Liver (tissue), 9 donors: ENCODE data around the gene BCHE. TPM values are rescaled to one million over a fixed set of nuclear protein-coding genes. Genes with fewer than 3 reads are reported as not detected.

Source experiments
- DNase-seq: peaks from one replicate; pipeline ENCODE4 v3.0.0-alpha.2; 2017; ENCODE audit warnings: low spot score
- H3K27ac ChIP-seq, 2 donors: one replicate each; pipeline ENCODE4 v1.7.0; 2013; ENCODE audit warnings: inconsistent platforms in 2 of 2, low read length in 2 of 2, control low read depth in 1 of 2, low read depth in 1 of 2, mild to moderate bottlenecking in 1 of 2
- H3K27me3 ChIP-seq, 4 donors: one replicate each; pipeline versions ENCODE4 v1.6.1 to v1.7.0; 2013; ENCODE audit warnings: low read length in 3 of 4, inconsistent platforms in 1 of 4, mild to moderate bottlenecking in 1 of 4, moderate library complexity in 1 of 4; ENCODE audit not compliant: control insufficient read depth in 4 of 4, insufficient read depth in 4 of 4
- H3K36me3 ChIP-seq, 4 donors: one replicate each; pipeline versions ENCODE4 v1.6.1 to v1.7.0; 2013; ENCODE audit warnings: low read length in 3 of 4, mild to moderate bottlenecking in 3 of 4, low read depth in 1 of 4, moderate library complexity in 1 of 4; ENCODE audit not compliant: control insufficient read depth in 4 of 4, insufficient read depth in 3 of 4
- H3K4me1 ChIP-seq, 4 donors: one replicate each; pipeline versions ENCODE4 v1.6.1 to v1.7.0; 2013; ENCODE audit warnings: low read length in 3 of 4, mild to moderate bottlenecking in 3 of 4, moderate library complexity in 1 of 4; ENCODE audit not compliant: control insufficient read depth in 4 of 4, insufficient read depth in 4 of 4
- H3K4me3 ChIP-seq, 3 donors: one replicate each; pipeline versions ENCODE4 v1.6.1 to v1.7.0; 2013; ENCODE audit warnings: low read length in 3 of 3, control low read depth in 1 of 3, low read depth in 1 of 3, mild to moderate bottlenecking in 1 of 3
- H3K9ac ChIP-seq, 2 donors: one replicate each; pipeline ENCODE4 v1.7.0; 2013; ENCODE audit warnings: low read length in 2 of 2, mild to moderate bottlenecking in 2 of 2, moderate library complexity in 2 of 2, control low read depth in 1 of 2, low read depth in 1 of 2
- H3K9me3 ChIP-seq, 4 donors: one replicate each; pipeline versions ENCODE4 v1.6.1 to v1.7.0; 2013; ENCODE audit warnings: low read length in 3 of 4; ENCODE audit not compliant: control insufficient read depth in 4 of 4
- ATF3 ChIP-seq: IDR thresholded peaks from 2 replicates; pipeline ENCODE4 v1.6.1; 2016; ENCODE audit warnings: antibody characterized with exemption
- EGR1 ChIP-seq, 2 donors: IDR thresholded peaks; 2 replicates each; pipeline ENCODE4 v1.6.1; 2016 to 2018; ENCODE audit warnings: antibody characterized with exemption in 2 of 2, low read depth in 2 of 2
- FOXA1 ChIP-seq: IDR thresholded peaks from 2 replicates; pipeline ENCODE4 v1.6.1; 2016; ENCODE audit warnings: antibody characterized with exemption
- FOXA2 ChIP-seq: IDR thresholded peaks from 2 replicates; pipeline ENCODE4 v1.6.1; 2016; ENCODE audit warnings: antibody characterized with exemption
- HNF4A ChIP-seq, 2 donors: conservative IDR thresholded peaks; 2 replicates each; pipeline ENCODE4 v1.6.1; 2016; ENCODE audit warnings: antibody characterized with exemption in 2 of 2, mild to moderate bottlenecking in 2 of 2
- HNF4G ChIP-seq: IDR thresholded peaks from 2 replicates; pipeline ENCODE4 v1.6.1; 2016; ENCODE audit warnings: antibody characterized with exemption
- JUND ChIP-seq, 2 donors: IDR thresholded peaks; 2 replicates each; pipeline ENCODE4 v1.6.1; 2016; ENCODE audit warnings: antibody characterized with exemption in 2 of 2
- NR2F2 ChIP-seq: IDR thresholded peaks from 2 replicates; pipeline ENCODE4 v1.6.1; 2016; ENCODE audit warnings: antibody characterized with exemption
- RAD21 ChIP-seq, 2 donors: IDR thresholded peaks; 2 replicates each; pipeline ENCODE4 v1.6.1; 2016; ENCODE audit warnings: antibody characterized with exemption in 2 of 2, mild to moderate bottlenecking in 2 of 2
- RXRA ChIP-seq, 2 donors: IDR thresholded peaks; 2 replicates each; pipeline ENCODE4 v1.6.1; 2017 to 2018; ENCODE audit warnings: antibody characterized with exemption in 2 of 2, mild to moderate bottlenecking in 1 of 2
- SP1 ChIP-seq: IDR thresholded peaks from 2 replicates; pipeline ENCODE4 v1.6.1; 2018; ENCODE audit warnings: antibody characterized with exemption, mild to moderate bottlenecking
- TAF1 ChIP-seq: conservative IDR thresholded peaks from 2 replicates; pipeline ENCODE4 v1.6.1; 2016; ENCODE audit warnings: antibody characterized with exemption, mild to moderate bottlenecking
- YY1 ChIP-seq: IDR thresholded peaks from 2 replicates; pipeline ENCODE4 v1.6.1; 2016; ENCODE audit warnings: antibody characterized with exemption, mild to moderate bottlenecking
- ZBTB33 ChIP-seq: IDR thresholded peaks from 2 replicates; pipeline ENCODE4 v1.6.1; 2016; ENCODE audit warnings: antibody characterized with exemption
- WGBS: extraction: QIAGEN DNeasy Blood & Tissue Kit; methylation state at CpG from one replicate; pipeline ENCODE4 v1.1.7; 2013; 5-methylcytosine and 5-hydroxymethylcytosine counted together
- polyA plus RNA-seq, 2 donors: library from polyadenylated mRNA; stranded (reverse) in 1 of 2; unstranded in 1 of 2; fragments of 200-250 nt in 1 of 2; fragments of >200 nt in 1 of 2; fragmentation: Nextera tagmentation in 1 of 2; extraction: Ambion mirVana in 1 of 2; gene quantifications; one replicate each; pipeline versions ENCODE4 v1.2.1 to v1.2.3, GENCODE V29; 2013 to 2015
- total RNA-seq, 2 donors: library from RNA; depleted of rRNA; stranded (reverse); fragments of >200 nt; gene quantifications; one replicate each; pipeline ENCODE4 v1.2.3, GENCODE V29; 2014
- TF ChIP-seq, protein P1 (sequence below): IDR thresholded peaks from 2 replicates; pipeline ENCODE4 v1.6.1; 2016; ENCODE audit warnings: antibody characterized with exemption
- TF ChIP-seq, protein P2 (sequence below): fragments of 150-350 bp; IDR thresholded peaks from 2 replicates; pipeline ENCODE4 v1.5.1; 2017; ENCODE audit warnings: improper control_type of control experiment, low read depth, low read length; ENCODE audit not compliant: missing input control
- TF ChIP-seq, protein P3 (sequence below): IDR thresholded peaks from 2 replicates; pipeline ENCODE4 v1.6.1; 2016; ENCODE audit warnings: antibody characterized with exemption, mild to moderate bottlenecking
- donor health status: healthy.
- donor health status: healthy.
- donor health status: healthy.
- donor health status: healthy.
- donor health status: healthy.

BCHE gene
- total and polyA plus RNA-seq, 4 donors = 18.4 to 46.8 (median 35.6) TPM

GRCh38 chr3:165759041-165759440 is 78.2 kb downstream of the BCHE start (continued):
- TF ChIP-seq ZBTB33 (no peak), HNF4A (conservative IDR thresholded peaks at IDR 0.05) (no peak), FOXA1 (no peak), YY1 (no peak), JUND (IDR thresholded peaks at IDR 0.05) (no peak), ATF3 (no peak), HNF4G (no peak)
- TF ChIP-seq, protein P1, sequence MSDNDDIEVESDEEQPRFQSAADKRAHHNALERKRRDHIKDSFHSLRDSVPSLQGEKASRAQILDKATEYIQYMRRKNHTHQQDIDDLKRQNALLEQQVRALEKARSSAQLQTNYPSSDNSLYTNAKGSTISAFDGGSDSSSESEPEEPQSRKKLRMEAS = no peak

GRCh38 chr3:165755571-165755970 is 81.7 kb downstream of the BCHE start:
- TF ChIP-seq, protein P1 = no peak
- TF ChIP-seq HNF4G = no peak
- no peak for TF ChIP-seq RAD21 (IDR thresholded peaks at IDR 0.05)
- TF ChIP-seq, protein P2, sequence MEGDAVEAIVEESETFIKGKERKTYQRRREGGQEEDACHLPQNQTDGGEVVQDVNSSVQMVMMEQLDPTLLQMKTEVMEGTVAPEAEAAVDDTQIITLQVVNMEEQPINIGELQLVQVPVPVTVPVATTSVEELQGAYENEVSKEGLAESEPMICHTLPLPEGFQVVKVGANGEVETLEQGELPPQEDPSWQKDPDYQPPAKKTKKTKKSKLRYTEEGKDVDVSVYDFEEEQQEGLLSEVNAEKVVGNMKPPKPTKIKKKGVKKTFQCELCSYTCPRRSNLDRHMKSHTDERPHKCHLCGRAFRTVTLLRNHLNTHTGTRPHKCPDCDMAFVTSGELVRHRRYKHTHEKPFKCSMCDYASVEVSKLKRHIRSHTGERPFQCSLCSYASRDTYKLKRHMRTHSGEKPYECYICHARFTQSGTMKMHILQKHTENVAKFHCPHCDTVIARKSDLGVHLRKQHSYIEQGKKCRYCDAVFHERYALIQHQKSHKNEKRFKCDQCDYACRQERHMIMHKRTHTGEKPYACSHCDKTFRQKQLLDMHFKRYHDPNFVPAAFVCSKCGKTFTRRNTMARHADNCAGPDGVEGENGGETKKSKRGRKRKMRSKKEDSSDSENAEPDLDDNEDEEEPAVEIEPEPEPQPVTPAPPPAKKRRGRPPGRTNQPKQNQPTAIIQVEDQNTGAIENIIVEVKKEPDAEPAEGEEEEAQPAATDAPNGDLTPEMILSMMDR = no peak
- no peak for TF ChIP-seq RXRA (IDR thresholded peaks at IDR 0.05)
- TF ChIP-seq, protein P3, sequence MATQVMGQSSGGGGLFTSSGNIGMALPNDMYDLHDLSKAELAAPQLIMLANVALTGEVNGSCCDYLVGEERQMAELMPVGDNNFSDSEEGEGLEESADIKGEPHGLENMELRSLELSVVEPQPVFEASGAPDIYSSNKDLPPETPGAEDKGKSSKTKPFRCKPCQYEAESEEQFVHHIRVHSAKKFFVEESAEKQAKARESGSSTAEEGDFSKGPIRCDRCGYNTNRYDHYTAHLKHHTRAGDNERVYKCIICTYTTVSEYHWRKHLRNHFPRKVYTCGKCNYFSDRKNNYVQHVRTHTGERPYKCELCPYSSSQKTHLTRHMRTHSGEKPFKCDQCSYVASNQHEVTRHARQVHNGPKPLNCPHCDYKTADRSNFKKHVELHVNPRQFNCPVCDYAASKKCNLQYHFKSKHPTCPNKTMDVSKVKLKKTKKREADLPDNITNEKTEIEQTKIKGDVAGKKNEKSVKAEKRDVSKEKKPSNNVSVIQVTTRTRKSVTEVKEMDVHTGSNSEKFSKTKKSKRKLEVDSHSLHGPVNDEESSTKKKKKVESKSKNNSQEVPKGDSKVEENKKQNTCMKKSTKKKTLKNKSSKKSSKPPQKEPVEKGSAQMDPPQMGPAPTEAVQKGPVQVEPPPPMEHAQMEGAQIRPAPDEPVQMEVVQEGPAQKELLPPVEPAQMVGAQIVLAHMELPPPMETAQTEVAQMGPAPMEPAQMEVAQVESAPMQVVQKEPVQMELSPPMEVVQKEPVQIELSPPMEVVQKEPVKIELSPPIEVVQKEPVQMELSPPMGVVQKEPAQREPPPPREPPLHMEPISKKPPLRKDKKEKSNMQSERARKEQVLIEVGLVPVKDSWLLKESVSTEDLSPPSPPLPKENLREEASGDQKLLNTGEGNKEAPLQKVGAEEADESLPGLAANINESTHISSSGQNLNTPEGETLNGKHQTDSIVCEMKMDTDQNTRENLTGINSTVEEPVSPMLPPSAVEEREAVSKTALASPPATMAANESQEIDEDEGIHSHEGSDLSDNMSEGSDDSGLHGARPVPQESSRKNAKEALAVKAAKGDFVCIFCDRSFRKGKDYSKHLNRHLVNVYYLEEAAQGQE = no peak
- TF ChIP-seq NR2F2 = no peak
- TF ChIP-seq TAF1 = no peak
- TF ChIP-seq ZBTB33 = no peak
- no peak for TF ChIP-seq FOXA2
- TF ChIP-seq SP1 = no peak
- TF ChIP-seq HNF4A (conservative IDR thresholded peaks at IDR 0.05) = no peak
- no peak for TF ChIP-seq JUND (IDR thresholded peaks at IDR 0.05)
- no peak for TF ChIP-seq ATF3
- TF ChIP-seq EGR1 (IDR thresholded peaks at IDR 0.05; ENCODE audit: low read depth in 2 of 2) = no peak
- no peak for TF ChIP-seq YY1
- H3K27ac ChIP-seq = no peak overlapping the region
- no peaks in the 10 kb centered on the region for H3K36me3 ChIP-seq
- H3K4me3 ChIP-seq = no peak overlapping the region
- peaks cover 0 to 6% (median 0%) of the 10 kb centered on the region in 4 donors for H3K4me1 ChIP-seq
- no peak overlapping the region for H3K9ac ChIP-seq
- DNase-seq = no peak
- WGBS = 96% methylated on average over 1 of the region's 1 CpG
- H3K9me3 ChIP-seq = no peaks in the 10 kb centered on the region
- no peaks in the 10 kb centered on the region for H3K27me3 ChIP-seq
